H9 (cell line): ENCODE results near the gene AKNAD1. TPM values are rescaled to one million over a fixed set of nuclear protein-coding genes. Genes with fewer than 3 reads are reported as not detected.

Source experiments
- DNase-seq: peaks from one replicate; pipeline ENCODE4 v3.0.0-alpha.2; 2017
- H2AFZ ChIP-seq: one replicate; pipeline ENCODE4 v1.6.1; 2013; ENCODE audit warnings: mild to moderate bottlenecking, low read length, control low read depth, moderate library complexity
- H2AK5ac ChIP-seq: 2 replicates; pipeline ENCODE4 v1.6.1; 2013; ENCODE audit warnings: low read length, control low read depth, mixed read lengths; ENCODE audit not compliant: insufficient read length
- H2BK120ac ChIP-seq: one replicate; pipeline ENCODE4 v1.6.1; 2013; ENCODE audit warnings: low read depth, mild to moderate bottlenecking, low read length, control low read depth, inconsistent platforms; ENCODE audit not compliant: poor library complexity, severe bottlenecking
- H2BK12ac ChIP-seq: 2 replicates; pipeline ENCODE4 v1.6.1; 2013; ENCODE audit warnings: low read length, control low read depth, mixed read lengths, low read depth; ENCODE audit not compliant: insufficient read length
- H2BK15ac ChIP-seq: 2 replicates; pipeline ENCODE4 v1.6.1; 2013; ENCODE audit warnings: low read depth, low read length, control low read depth
- H2BK20ac ChIP-seq: one replicate; pipeline ENCODE4 v1.6.1; 2013; ENCODE audit warnings: low read depth, mild to moderate bottlenecking, low read length, control low read depth, inconsistent platforms; ENCODE audit not compliant: poor library complexity, severe bottlenecking
- H2BK5ac ChIP-seq: 2 replicates; pipeline ENCODE4 v1.6.1; 2013; ENCODE audit warnings: low read length, control low read depth, mixed read lengths; ENCODE audit not compliant: insufficient read length
- H3K14ac ChIP-seq: 2 replicates; pipeline ENCODE4 v1.6.1; 2013; ENCODE audit warnings: low read length, control low read depth; ENCODE audit not compliant: insufficient read depth
- H3K18ac ChIP-seq: 2 replicates; pipeline ENCODE4 v1.6.1; 2013; ENCODE audit warnings: low read depth, mild to moderate bottlenecking, mixed read lengths, low read length, control low read depth; ENCODE audit not compliant: insufficient read length
- H3K23ac ChIP-seq: 2 replicates; pipeline ENCODE4 v1.6.1; 2013; ENCODE audit warnings: low read length, control low read depth, mixed read lengths, low read depth; ENCODE audit not compliant: insufficient read length
- H3K23me2 ChIP-seq: 2 replicates; pipeline ENCODE4 v1.6.1; 2013; ENCODE audit warnings: low read depth, mild to moderate bottlenecking, mixed read lengths, low read length, control low read depth; ENCODE audit not compliant: insufficient read length, poor library complexity, severe bottlenecking
- H3K27ac ChIP-seq: 2 replicates; pipeline ENCODE4 v1.5.1; 2013; ENCODE audit warnings: low read length, control low read depth, mixed read lengths, low read depth; ENCODE audit not compliant: insufficient read length
- H3K27me3 ChIP-seq: 2 replicates; pipeline ENCODE4 v1.6.1; 2013; ENCODE audit warnings: low read length, control low read depth, inconsistent platforms; ENCODE audit not compliant: insufficient read depth
- H3K4ac ChIP-seq: 2 replicates; pipeline ENCODE4 v1.6.1; 2013; ENCODE audit warnings: low read depth, mild to moderate bottlenecking, control low read depth, inconsistent platforms, low read length, moderate library complexity
- H3K4me1 ChIP-seq: 2 replicates; pipeline ENCODE4 v1.6.1; 2013; ENCODE audit warnings: low read length, control low read depth, inconsistent platforms; ENCODE audit not compliant: insufficient read depth
- H3K4me2 ChIP-seq: 2 replicates; pipeline ENCODE4 v1.6.1; 2013; ENCODE audit warnings: low read length, control low read depth, mixed read lengths; ENCODE audit not compliant: insufficient read length, insufficient read depth
- H3K56ac ChIP-seq: 2 replicates; pipeline ENCODE4 v1.6.1; 2013; ENCODE audit warnings: low read depth, mild to moderate bottlenecking, mixed read lengths, low read length, control low read depth; ENCODE audit not compliant: insufficient read length
- H3K79me1 ChIP-seq: 2 replicates; pipeline ENCODE4 v1.6.1; 2013; ENCODE audit warnings: low read depth, mild to moderate bottlenecking, moderate library complexity, low read length, control low read depth, inconsistent platforms; ENCODE audit not compliant: insufficient read depth, poor library complexity, severe bottlenecking
- H3K79me2 ChIP-seq: 2 replicates; pipeline ENCODE4 v1.6.1; 2013; ENCODE audit warnings: low read length, control low read depth, inconsistent platforms; ENCODE audit not compliant: insufficient read depth
- H3K9ac ChIP-seq: 2 replicates; pipeline ENCODE4 v1.6.1; 2013; ENCODE audit warnings: low read length, control low read depth, mixed read lengths; ENCODE audit not compliant: insufficient read length; ENCODE audit errors: extremely low read depth
- H3K9me3 ChIP-seq: one replicate; pipeline ENCODE4 v1.6.1; 2013; ENCODE audit warnings: low read depth, low read length, inconsistent platforms; ENCODE audit not compliant: control insufficient read depth
- H3T11ph ChIP-seq: one replicate; pipeline ENCODE4 v1.6.1; 2013; ENCODE audit warnings: mild to moderate bottlenecking, low read length, control low read depth, inconsistent platforms
- H4K20me1 ChIP-seq: one replicate; pipeline ENCODE4 v1.6.1; 2013; ENCODE audit not compliant: control insufficient read depth, insufficient read length, insufficient read depth
- H4K5ac ChIP-seq: 2 replicates; pipeline ENCODE4 v1.6.1; 2013; ENCODE audit warnings: low read depth, mild to moderate bottlenecking, mixed read lengths, low read length, control low read depth; ENCODE audit not compliant: insufficient read length
- H4K8ac ChIP-seq: replicated peaks from 2 replicates; pipeline ENCODE4 v1.6.1; 2013; ENCODE audit warnings: low read length, control low read depth, mixed read lengths, low read depth; ENCODE audit not compliant: insufficient read length
- H4K91ac ChIP-seq: 2 replicates; pipeline ENCODE4 v1.6.1; 2013; ENCODE audit warnings: low read depth, mild to moderate bottlenecking, moderate library complexity, mixed read lengths, low read length, control low read depth; ENCODE audit not compliant: insufficient read length
- H3K27ac Mint-ChIP-seq, 3 experiments: 2 replicates in 2 of 3; 3 replicates in 1 of 3; pipeline ENCODE4 v1.8.0; 2020 to 2021; ENCODE audit warnings: mixed read lengths in 3 of 3, mild to moderate bottlenecking in 1 of 3, moderate library complexity in 1 of 3
- H3K27me3 Mint-ChIP-seq: 2 replicates; pipeline ENCODE4 v1.8.0; 2021; ENCODE audit warnings: low read depth, mild to moderate bottlenecking, moderate library complexity, mixed read lengths
- H3K36me3 Mint-ChIP-seq, 3 experiments: 2 replicates in 2 of 3; 3 replicates in 1 of 3; pipeline ENCODE4 v1.8.0; 2020 to 2021; ENCODE audit warnings: low read depth in 3 of 3, mixed read lengths in 3 of 3; ENCODE audit not compliant: insufficient read depth in 1 of 3
- H3K4me1 Mint-ChIP-seq, 2 experiments: 2 replicates each; pipeline ENCODE4 v1.8.0; 2020; ENCODE audit warnings: mixed read lengths in 2 of 2
- H3K4me3 Mint-ChIP-seq, 2 experiments: 2 replicates in 1 of 2; 3 replicates in 1 of 2; pipeline ENCODE4 v1.8.0; 2020 to 2021; ENCODE audit warnings: mild to moderate bottlenecking in 2 of 2, mixed read lengths in 2 of 2, moderate library complexity in 1 of 2
- H3K9me3 Mint-ChIP-seq, 2 experiments: 2 replicates in 1 of 2; 3 replicates in 1 of 2; pipeline ENCODE4 v1.8.0; 2020; ENCODE audit warnings: mild to moderate bottlenecking in 2 of 2, mixed read lengths in 2 of 2, moderate library complexity in 1 of 2
- total RNA-seq: library from RNA; stranded (reverse); gene quantifications from 2 replicates; pipeline ENCODE4 v1.2.1, GENCODE V29; 2021
- TF ChIP-seq, protein P1 (sequence below): fragments of 200-600 bp; sonication (generic); conservative IDR thresholded peaks from 3 replicates; pipeline ENCODE4 v1.8.0; 2021; ENCODE audit warnings: antibody characterized with exemption, mild to moderate bottlenecking

The AKNAD1 gene
- total RNA-seq, 1 experiment from 2014 or later: not detected

DNA sequence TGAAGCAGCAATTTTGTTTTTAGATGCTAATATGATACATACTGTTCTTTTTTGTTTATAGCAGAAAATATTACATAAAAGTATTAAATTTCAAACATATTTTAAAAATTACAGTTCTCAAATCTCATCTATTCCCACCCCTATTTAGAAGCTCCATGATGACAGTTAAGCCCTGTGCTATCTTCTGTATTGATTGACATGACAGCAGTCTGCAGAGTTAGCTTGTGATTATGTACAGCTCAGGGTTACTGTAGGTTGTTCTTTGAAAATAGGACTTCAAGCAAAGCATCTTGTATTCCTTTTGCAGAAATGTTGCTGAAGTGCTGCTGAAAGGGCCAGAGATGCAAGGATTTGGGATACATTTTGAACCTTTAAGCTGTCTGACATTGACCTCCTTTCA lies 28.1 kb upstream of the AKNAD1 start:
- H3T11ph ChIP-seq: no peak overlapping the region
- H3K18ac ChIP-seq: no peak overlapping the region
- no peak overlapping the region for H3K4me3 Mint-ChIP-seq
- H3K23ac ChIP-seq: no peak overlapping the region
- no peak overlapping the region for H2BK120ac ChIP-seq
- H2BK5ac ChIP-seq: no peak overlapping the region
- no peaks in the 10 kb centered on the region for H3K9me3 ChIP-seq
- no peaks in the 10 kb centered on the region for H3K79me1 ChIP-seq
- H2AFZ ChIP-seq: no peak overlapping the region
- no peak overlapping the region for H4K91ac ChIP-seq
- no peak overlapping the region for H2AK5ac ChIP-seq
- no peak for DNase-seq
- no peaks in the 10 kb centered on the region for H3K23me2 ChIP-seq
- H3K56ac ChIP-seq: no peak overlapping the region
- H4K8ac ChIP-seq: no peak overlapping the region
- no peak overlapping the region for H2BK15ac ChIP-seq
- no peak overlapping the region for H3K27ac ChIP-seq
- H3K27me3 Mint-ChIP-seq: no peaks in the 10 kb centered on the region
- H3K27me3 ChIP-seq: no peaks in the 10 kb centered on the region
- no peak overlapping the region for H3K4me2 ChIP-seq
- no peaks in the 10 kb centered on the region for H3K79me2 ChIP-seq
- no peak overlapping the region for H2BK12ac ChIP-seq
- H4K5ac ChIP-seq: no peak overlapping the region
- no peak overlapping the region for H3K14ac ChIP-seq
- H2BK20ac ChIP-seq: no peak overlapping the region
- no peak overlapping the region for H3K4ac ChIP-seq
- peaks cover under 1 to 8% of the 10 kb centered on the region in 2 experiments; a peak in 2 of 4 replicates for H3K4me1 Mint-ChIP-seq
- H3K27ac Mint-ChIP-seq: no peak overlapping the region
- H3K4me1 ChIP-seq: 0 out of 2 replicates have a peak, but pooled peaks cover 3% of the 10 kb centered on the region
- TF ChIP-seq, protein P1, sequence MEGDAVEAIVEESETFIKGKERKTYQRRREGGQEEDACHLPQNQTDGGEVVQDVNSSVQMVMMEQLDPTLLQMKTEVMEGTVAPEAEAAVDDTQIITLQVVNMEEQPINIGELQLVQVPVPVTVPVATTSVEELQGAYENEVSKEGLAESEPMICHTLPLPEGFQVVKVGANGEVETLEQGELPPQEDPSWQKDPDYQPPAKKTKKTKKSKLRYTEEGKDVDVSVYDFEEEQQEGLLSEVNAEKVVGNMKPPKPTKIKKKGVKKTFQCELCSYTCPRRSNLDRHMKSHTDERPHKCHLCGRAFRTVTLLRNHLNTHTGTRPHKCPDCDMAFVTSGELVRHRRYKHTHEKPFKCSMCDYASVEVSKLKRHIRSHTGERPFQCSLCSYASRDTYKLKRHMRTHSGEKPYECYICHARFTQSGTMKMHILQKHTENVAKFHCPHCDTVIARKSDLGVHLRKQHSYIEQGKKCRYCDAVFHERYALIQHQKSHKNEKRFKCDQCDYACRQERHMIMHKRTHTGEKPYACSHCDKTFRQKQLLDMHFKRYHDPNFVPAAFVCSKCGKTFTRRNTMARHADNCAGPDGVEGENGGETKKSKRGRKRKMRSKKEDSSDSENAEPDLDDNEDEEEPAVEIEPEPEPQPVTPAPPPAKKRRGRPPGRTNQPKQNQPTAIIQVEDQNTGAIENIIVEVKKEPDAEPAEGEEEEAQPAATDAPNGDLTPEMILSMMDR: no peak
- no peaks in the 10 kb centered on the region for H3K9me3 Mint-ChIP-seq
- no peaks in the 10 kb centered on the region for H3K36me3 Mint-ChIP-seq
- H3K9ac ChIP-seq: no peak overlapping the region
- no peaks in the 10 kb centered on the region for H4K20me1 ChIP-seq
